Measurements from ENCODE around the gene PROM2. TPM values are rescaled to one million over a fixed set of nuclear protein-coding genes. Genes with fewer than 3 reads are reported as not detected.

PROM2 gene
- total and polyA plus RNA-seq, 4 donors = 0.11 to 1.1 (median 0.24) TPM

DNA sequence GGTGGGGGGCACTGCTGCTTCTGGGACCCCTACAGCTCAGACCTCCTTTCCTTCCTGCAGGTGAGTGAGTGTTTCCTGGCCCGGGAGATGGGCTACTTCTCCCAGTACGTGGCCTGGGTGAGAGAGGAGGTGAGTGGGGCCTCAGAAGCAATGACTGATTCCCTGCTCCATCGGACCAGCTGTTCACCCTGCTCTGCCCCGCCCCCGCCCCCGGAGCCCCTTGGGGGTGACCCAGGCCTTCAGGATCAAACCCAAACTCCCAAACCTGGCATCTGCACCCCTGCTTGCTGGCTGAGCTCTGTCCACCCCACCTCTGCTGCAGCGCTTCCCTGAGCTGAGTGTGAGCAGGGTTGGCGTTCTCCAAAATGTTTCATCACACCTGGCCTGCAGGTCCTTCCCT lies 13.1 kb downstream of the PROM2 start:
- no peak for DNase-seq (ENCODE audit: low spot score)
- 92% methylated on average over 8 of the region's 8 CpGs for WGBS

DNA sequence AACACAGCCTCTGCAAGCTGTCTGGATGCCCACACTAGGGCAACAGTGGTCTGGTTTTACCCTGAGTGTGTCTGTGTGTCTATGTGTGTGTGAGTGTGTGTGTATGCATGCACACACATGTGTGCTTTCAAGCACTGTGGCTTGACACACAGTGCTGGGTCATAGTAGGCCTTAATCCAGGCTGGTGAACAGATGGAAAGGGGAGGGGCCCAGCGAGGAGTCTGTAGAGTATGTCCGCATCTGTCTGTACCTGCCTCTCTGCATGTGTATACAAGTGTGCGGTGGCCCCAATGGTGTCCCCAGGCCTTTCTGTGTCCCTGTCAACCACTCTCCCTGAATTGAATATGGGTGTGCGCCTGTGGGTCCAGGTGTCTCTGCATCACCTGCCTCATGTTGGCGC lies 13.6 kb downstream of the PROM2 start:
- WGBS = 96% methylated on average over 5 of the region's 5 CpGs
- no peaks in the 10 kb centered on the region for H3K4me1 ChIP-seq (ENCODE audit: control insufficient read depth in 4 of 4, insufficient read depth in 4 of 4, low read length in 3 of 4)
- H3K9ac ChIP-seq (ENCODE audit: low read depth in 1 of 2, low read length in 2 of 2) = no peak overlapping the region
- H3K36me3 ChIP-seq (ENCODE audit: control insufficient read depth in 4 of 4, insufficient read depth in 3 of 4, low read depth in 1 of 4, low read length in 3 of 4) = no peaks in the 10 kb centered on the region
- H3K27me3 ChIP-seq (ENCODE audit: control insufficient read depth in 4 of 4, insufficient read depth in 4 of 4, low read length in 3 of 4) = no peaks in the 10 kb centered on the region
- no peak overlapping the region for H3K4me3 ChIP-seq (ENCODE audit: low read depth in 1 of 3, low read length in 3 of 3)
- no peak overlapping the region for H3K27ac ChIP-seq (ENCODE audit: low read depth in 1 of 2, low read length in 2 of 2)
- DNase-seq (ENCODE audit: low spot score) = no peak
- TF ChIP-seq GABPA (IDR thresholded peaks at IDR 0.05 in 1 of 2, conservative IDR thresholded peaks at IDR 0.05 in 1 of 2) (no peak), FOXA2 (IDR thresholded peaks at IDR 0.05) (no peak), FOXA1 (IDR thresholded peaks at IDR 0.05) (no peak), JUND (IDR thresholded peaks at IDR 0.05) (no peak), YY1 (IDR thresholded peaks at IDR 0.05) (no peak), RXRA (IDR thresholded peaks at IDR 0.05) (no peak)
- TF ChIP-seq, protein P1, sequence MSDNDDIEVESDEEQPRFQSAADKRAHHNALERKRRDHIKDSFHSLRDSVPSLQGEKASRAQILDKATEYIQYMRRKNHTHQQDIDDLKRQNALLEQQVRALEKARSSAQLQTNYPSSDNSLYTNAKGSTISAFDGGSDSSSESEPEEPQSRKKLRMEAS (IDR thresholded peaks at IDR 0.05) = no peak
- TF ChIP-seq, protein P2, sequence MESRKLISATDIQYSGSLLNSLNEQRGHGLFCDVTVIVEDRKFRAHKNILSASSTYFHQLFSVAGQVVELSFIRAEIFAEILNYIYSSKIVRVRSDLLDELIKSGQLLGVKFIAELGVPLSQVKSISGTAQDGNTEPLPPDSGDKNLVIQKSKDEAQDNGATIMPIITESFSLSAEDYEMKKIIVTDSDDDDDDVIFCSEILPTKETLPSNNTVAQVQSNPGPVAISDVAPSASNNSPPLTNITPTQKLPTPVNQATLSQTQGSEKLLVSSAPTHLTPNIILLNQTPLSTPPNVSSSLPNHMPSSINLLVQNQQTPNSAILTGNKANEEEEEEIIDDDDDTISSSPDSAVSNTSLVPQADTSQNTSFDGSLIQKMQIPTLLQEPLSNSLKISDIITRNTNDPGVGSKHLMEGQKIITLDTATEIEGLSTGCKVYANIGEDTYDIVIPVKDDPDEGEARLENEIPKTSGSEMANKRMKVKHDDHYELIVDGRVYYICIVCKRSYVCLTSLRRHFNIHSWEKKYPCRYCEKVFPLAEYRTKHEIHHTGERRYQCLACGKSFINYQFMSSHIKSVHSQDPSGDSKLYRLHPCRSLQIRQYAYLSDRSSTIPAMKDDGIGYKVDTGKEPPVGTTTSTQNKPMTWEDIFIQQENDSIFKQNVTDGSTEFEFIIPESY (IDR thresholded peaks at IDR 0.05) = no peak
- TF ChIP-seq, protein P3, sequence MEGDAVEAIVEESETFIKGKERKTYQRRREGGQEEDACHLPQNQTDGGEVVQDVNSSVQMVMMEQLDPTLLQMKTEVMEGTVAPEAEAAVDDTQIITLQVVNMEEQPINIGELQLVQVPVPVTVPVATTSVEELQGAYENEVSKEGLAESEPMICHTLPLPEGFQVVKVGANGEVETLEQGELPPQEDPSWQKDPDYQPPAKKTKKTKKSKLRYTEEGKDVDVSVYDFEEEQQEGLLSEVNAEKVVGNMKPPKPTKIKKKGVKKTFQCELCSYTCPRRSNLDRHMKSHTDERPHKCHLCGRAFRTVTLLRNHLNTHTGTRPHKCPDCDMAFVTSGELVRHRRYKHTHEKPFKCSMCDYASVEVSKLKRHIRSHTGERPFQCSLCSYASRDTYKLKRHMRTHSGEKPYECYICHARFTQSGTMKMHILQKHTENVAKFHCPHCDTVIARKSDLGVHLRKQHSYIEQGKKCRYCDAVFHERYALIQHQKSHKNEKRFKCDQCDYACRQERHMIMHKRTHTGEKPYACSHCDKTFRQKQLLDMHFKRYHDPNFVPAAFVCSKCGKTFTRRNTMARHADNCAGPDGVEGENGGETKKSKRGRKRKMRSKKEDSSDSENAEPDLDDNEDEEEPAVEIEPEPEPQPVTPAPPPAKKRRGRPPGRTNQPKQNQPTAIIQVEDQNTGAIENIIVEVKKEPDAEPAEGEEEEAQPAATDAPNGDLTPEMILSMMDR (IDR thresholded peaks at IDR 0.05; ENCODE audit: low read depth, low read length, missing input control) = no peak
- TF ChIP-seq, protein P4, sequence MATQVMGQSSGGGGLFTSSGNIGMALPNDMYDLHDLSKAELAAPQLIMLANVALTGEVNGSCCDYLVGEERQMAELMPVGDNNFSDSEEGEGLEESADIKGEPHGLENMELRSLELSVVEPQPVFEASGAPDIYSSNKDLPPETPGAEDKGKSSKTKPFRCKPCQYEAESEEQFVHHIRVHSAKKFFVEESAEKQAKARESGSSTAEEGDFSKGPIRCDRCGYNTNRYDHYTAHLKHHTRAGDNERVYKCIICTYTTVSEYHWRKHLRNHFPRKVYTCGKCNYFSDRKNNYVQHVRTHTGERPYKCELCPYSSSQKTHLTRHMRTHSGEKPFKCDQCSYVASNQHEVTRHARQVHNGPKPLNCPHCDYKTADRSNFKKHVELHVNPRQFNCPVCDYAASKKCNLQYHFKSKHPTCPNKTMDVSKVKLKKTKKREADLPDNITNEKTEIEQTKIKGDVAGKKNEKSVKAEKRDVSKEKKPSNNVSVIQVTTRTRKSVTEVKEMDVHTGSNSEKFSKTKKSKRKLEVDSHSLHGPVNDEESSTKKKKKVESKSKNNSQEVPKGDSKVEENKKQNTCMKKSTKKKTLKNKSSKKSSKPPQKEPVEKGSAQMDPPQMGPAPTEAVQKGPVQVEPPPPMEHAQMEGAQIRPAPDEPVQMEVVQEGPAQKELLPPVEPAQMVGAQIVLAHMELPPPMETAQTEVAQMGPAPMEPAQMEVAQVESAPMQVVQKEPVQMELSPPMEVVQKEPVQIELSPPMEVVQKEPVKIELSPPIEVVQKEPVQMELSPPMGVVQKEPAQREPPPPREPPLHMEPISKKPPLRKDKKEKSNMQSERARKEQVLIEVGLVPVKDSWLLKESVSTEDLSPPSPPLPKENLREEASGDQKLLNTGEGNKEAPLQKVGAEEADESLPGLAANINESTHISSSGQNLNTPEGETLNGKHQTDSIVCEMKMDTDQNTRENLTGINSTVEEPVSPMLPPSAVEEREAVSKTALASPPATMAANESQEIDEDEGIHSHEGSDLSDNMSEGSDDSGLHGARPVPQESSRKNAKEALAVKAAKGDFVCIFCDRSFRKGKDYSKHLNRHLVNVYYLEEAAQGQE (IDR thresholded peaks at IDR 0.05) = no peak
- peaks cover 0 to 7% (median 5%) of the 10 kb centered on the region in 4 donors for H3K9me3 ChIP-seq (ENCODE audit: control insufficient read depth in 4 of 4, low read length in 3 of 4)

More for the DNA sequence above, 13.1 kb downstream of the PROM2 start:
- H3K27me3 ChIP-seq (ENCODE audit: control insufficient read depth in 4 of 4, insufficient read depth in 4 of 4, low read length in 3 of 4) = no peaks in the 10 kb centered on the region
- H3K27ac ChIP-seq (ENCODE audit: low read depth in 1 of 2, low read length in 2 of 2) = no peak overlapping the region
- no peak overlapping the region for H3K9ac ChIP-seq (ENCODE audit: low read depth in 1 of 2, low read length in 2 of 2)
- H3K9me3 ChIP-seq (ENCODE audit: control insufficient read depth in 4 of 4, low read length in 3 of 4) = peaks cover 0 to 7% (median 5%) of the 10 kb centered on the region in 4 donors
- no peaks in the 10 kb centered on the region for H3K4me1 ChIP-seq (ENCODE audit: control insufficient read depth in 4 of 4, insufficient read depth in 4 of 4, low read length in 3 of 4)
- no peak overlapping the region for H3K4me3 ChIP-seq (ENCODE audit: low read depth in 1 of 3, low read length in 3 of 3)
- no peaks in the 10 kb centered on the region for H3K36me3 ChIP-seq (ENCODE audit: control insufficient read depth in 4 of 4, insufficient read depth in 3 of 4, low read depth in 1 of 4, low read length in 3 of 4)
- TF ChIP-seq, protein P3 (IDR thresholded peaks at IDR 0.05; ENCODE audit: low read depth, low read length, missing input control) = no peak
- TF ChIP-seq NR2F2 (IDR thresholded peaks at IDR 0.05) (no peak), FOXA1 (IDR thresholded peaks at IDR 0.05) (no peak)

Data from liver (tissue), 9 donors.